NOMO-1 treated with DMSO at 0.1 percent for 48 hours (cell line): ENCODE results near the gene TMEM187.
"Not testable (repeated sequence)": the region's sequence is repeated elsewhere in the genome, so short reads cannot be mapped to it uniquely, and the experiment has no call there.

Experiments
- DNase-seq: peaks from one replicate; lab custom pipeline; 2025; ENCODE audit not compliant: unreplicated experiment; lab: John Stamatoyannopoulos, UW

The TMEM187 gene

GRCh38 chrX:153970357-153971123 lies 2.0 kb upstream of the TMEM187 start:
- DNase-seq = peak; percentile 27

- peak; percentile 85 for DNase-seq
Observed at GRCh38 chrX:153971124-153971449, 1.5 kb upstream of the TMEM187 start.

- peak; percentile 91 for DNase-seq
Observed at GRCh38 chrX:153971450-153972367, 845 bp upstream of the TMEM187 start, which contains the start of gene HCFC1. Gene HCFC1, minus strand, starts transcription at chrX:153971818. Its CDS starts 978 bp downstream, at chrX:153970840.

- DNase-seq = no peak
Observed at GRCh38 chrX:153973127-153974002, 811 bp downstream of the TMEM187 start.

DNA sequence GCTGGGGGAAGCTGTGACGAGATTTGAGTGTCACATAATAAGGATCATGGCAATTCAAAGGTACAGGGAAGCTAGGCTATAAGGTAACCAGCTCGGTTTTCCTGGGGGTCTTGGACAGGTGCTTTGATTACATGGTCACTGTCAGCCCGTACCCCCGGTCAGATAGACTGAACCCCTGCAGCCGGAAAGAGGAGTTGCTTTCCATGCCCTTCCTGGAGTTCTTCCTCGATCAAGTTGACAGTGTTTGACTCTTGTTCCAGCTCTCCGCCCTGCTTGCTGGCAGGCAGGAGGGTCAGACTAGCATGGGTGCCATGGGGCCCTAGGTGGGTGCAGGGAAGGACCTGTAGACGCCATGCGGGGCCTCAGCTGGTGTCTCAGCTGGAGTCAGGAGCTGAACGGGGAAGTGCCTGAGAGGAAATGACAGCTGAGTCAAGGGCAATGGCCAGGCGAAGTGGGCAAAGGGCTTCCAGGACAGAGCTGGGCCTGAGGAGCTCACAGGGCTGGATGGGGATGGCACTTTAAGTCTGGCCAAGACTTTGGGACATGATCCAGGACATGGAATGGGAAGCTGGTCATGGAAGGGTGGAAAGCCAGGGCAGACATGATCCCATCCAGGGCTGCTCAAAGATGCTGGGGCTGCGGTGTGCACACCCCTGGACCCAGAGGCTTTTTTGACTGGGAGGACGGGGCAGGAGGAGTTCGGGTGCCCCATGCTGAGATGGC lies 1.6 kb downstream of the TMEM187 start:
- peak; percentile 11 for DNase-seq

- DNase-seq = no peak
Observed at GRCh38 chrX:153974726-153975286, 2.3 kb downstream of the TMEM187 start.

DNA sequence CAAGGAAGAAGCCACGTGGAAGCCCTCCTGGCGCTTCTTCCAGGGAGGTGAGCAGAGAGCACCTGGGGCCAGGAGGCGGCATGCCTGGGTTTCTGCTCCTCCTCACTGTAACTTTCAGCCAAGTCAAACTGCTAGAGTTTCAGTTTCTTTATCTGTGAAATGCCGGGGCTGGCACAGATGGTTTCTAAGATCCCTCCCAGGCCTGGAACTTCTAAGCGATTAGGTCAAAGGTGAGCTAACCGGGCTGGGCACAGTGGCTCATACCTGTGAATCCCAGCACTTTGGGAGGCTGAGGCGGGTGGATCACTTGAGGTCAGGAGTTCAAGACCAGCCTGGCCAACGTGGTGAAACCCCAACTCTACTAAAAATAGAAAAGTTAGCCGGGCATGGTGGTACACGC lies 7.8 kb downstream of the TMEM187 start:
- not testable (repeated sequence) for DNase-seq

- no peak for DNase-seq
Observed at GRCh38 chrX:153981231-153981630, 8.7 kb downstream of the TMEM187 start.

GRCh38 chrX:153981771-153982533 lies 9.4 kb downstream of the TMEM187 start:
- DNase-seq = peak; percentile 85

GRCh38 chrX:153983321-153983801 lies 10.8 kb downstream of the TMEM187 start:
- peak; percentile 48 for DNase-seq

DNA sequence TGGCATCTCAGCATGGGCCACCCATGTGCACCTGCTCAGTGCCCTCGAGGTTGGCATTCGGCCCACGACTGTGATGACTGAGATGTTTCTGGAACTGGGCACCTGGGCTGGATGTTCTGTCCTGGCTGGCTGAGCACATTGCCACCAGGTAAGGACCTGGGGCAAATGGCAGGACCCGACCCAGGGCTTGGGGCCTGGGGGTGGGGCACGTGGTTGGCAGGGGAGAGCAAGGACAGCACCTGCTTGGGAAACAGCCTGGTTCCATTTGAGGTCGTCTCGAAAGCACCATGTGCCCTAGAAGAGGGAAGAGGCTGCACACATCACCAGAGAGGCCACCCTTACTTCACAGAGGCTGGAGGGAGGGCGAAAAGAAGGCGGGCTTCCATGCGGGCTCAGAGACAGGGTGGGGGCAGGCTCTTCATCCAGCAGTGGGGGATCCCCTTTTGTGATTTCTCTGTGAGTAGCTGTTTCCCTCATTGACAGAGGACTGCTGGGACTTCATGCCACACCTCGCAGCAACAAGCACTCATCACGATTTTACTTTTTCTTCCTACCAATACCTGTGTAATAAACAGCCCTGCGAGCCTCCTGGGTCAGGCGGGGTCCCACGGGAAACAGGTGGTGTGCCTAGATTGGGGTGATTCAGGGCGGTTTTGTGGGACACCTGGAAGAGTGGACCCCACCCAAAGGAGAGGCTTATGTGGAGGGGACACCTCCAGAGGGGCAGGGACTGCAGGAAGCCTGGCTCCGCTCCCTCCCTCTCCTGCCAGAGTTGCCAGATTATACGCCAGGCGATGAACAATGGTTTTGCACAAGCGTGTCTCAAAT lies 12.0 kb downstream of the TMEM187 start:
- DNase-seq = no peak

- no peak for DNase-seq
Observed at GRCh38 chrX:153988493-153988892, 15.9 kb downstream of the TMEM187 start.

GRCh38 chrX:153989973-153990655 lies 17.6 kb downstream of the TMEM187 start:
- DNase-seq = no peak

GRCh38 chrX:153991013-153991580 lies 18.5 kb downstream of the TMEM187 start:
- no peak for DNase-seq

GRCh38 chrX:153992180-153992579 lies 19.6 kb downstream of the TMEM187 start:
- DNase-seq = peak; percentile 63

- no peak for DNase-seq
Observed at GRCh38 chrX:153993079-153993478, 20.5 kb downstream of the TMEM187 start.

- no peak for DNase-seq
Observed at GRCh38 chrX:153993978-153994377, 21.4 kb downstream of the TMEM187 start.
